ENCODE measurements around the gene TSPAN14.

- TF ChIP-seq TAF1 (IDR thresholded peaks at IDR 0.05; ENCODE audit: low read depth, low read length) (no peak), POLR2A (IDR thresholded peaks at IDR 0.05; ENCODE audit: low read depth, low read length) (no peak), POLR2AphosphoS5 (IDR thresholded peaks at IDR 0.05; ENCODE audit: low read depth, low read length) (no peak), PAX5 (IDR thresholded peaks at IDR 0.05; ENCODE audit: insufficient read depth, low read length, severe bottlenecking) (no peak)
Observed at GRCh38 chr10:80453056-80453841, 861 bp upstream of the TSPAN14 start.
